Fibroblast of pulmonary artery (primary cell): Measurements from ENCODE around the gene PNKD.
A peak's percentile ranks its signal among the peaks of the same experiment; 100 is the strongest.

ENCODE experiments used
- DNase-seq: peaks from one replicate; pipeline ENCODE4 v3.0.0-alpha.2; 2010; ENCODE audit warnings: low read depth
- H3K4me3 ChIP-seq: replicated peaks from 2 replicates; pipeline ENCODE4 v1.5.1; 2011; ENCODE audit warnings: low read depth, mild to moderate bottlenecking, control low read depth, low read length, moderate library complexity
- CTCF ChIP-seq: IDR thresholded peaks from 2 replicates; pipeline ENCODE4 v1.5.1; 2011; ENCODE audit warnings: mild to moderate bottlenecking, control low read depth, low read length, inconsistent platforms; ENCODE audit errors: missing control alignments

The PNKD gene

GRCh38 chr2:218322768-218323525, 52.6 kb downstream of the PNKD start:
- TF ChIP-seq CTCF: no peak
- peak overlapping the region; percentile 72 for H3K4me3 ChIP-seq
- peak; percentile 95 for DNase-seq

- DNase-seq: peak; percentile 85
Observed at GRCh38 chr2:218323526-218324472, 53.5 kb downstream of the PNKD start.

GRCh38 chr2:218325566-218326160, 55.3 kb downstream of the PNKD start:
- no peak for TF ChIP-seq CTCF
- DNase-seq: no peak
- no peak overlapping the region for H3K4me3 ChIP-seq

More at GRCh38 chr2:218323526-218324472, 53.5 kb downstream of the PNKD start:
- TF ChIP-seq CTCF: no peak
- H3K4me3 ChIP-seq: peak overlapping the region; percentile 72

GRCh38 chr2:218326315-218326714, 56.0 kb downstream of the PNKD start:
- DNase-seq: no peak
- H3K4me3 ChIP-seq: no peak overlapping the region
- TF ChIP-seq CTCF: no peak

- no peak overlapping the region for H3K4me3 ChIP-seq
- TF ChIP-seq CTCF: no peak
- no peak for DNase-seq
Observed at GRCh38 chr2:218327451-218328210, 57.3 kb downstream of the PNKD start.

- DNase-seq: no peak
- no peak for TF ChIP-seq CTCF
- H3K4me3 ChIP-seq: no peak overlapping the region
Observed at GRCh38 chr2:218328294-218328693, 58.0 kb downstream of the PNKD start.
